Transverse colon (tissue), 4 donors: Measurements from ENCODE around the gene RALGAPA2. TPM values are rescaled to one million over a fixed set of nuclear protein-coding genes. Genes with fewer than 3 reads are reported as not detected.
A peak's percentile ranks its signal among the peaks of the same experiment; 100 is the strongest.

Experiments
- DNase-seq: peaks from one replicate; pipeline ENCODE4 v3.0.0-alpha.2; 2019
- H3K27ac ChIP-seq, 4 donors: fragments of 200-600 bp; sonication (generic); 2 replicates each; pipeline ENCODE4 v1.5.1; 2016 to 2018; ENCODE audit warnings: inconsistent platforms in 4 of 4
- H3K27me3 ChIP-seq: fragments of 200-600 bp; sonication (generic); 2 replicates; pipeline ENCODE4 v1.5.1; 2017; ENCODE audit warnings: inconsistent platforms
- H3K36me3 ChIP-seq, 4 donors: fragments of 200-600 bp; sonication (generic); 2 replicates each; pipeline ENCODE4 v1.5.1; 2017 to 2019; ENCODE audit warnings: inconsistent platforms in 4 of 4
- H3K4me1 ChIP-seq, 4 donors: fragments of 200-600 bp; sonication (generic); 2 replicates each; pipeline ENCODE4 v1.5.1; 2017 to 2020; ENCODE audit warnings: inconsistent platforms in 4 of 4
- H3K4me3 ChIP-seq, 4 donors: fragments of 200-600 bp; sonication (generic); 1 replicate in 1 of 4; 2 replicates in 3 of 4; pipeline versions ENCODE4 v1.5.1 to v1.6.1; 2017 to 2019; ENCODE audit warnings: inconsistent platforms in 4 of 4
- H3K9me3 ChIP-seq, 2 donors: fragments of 200-600 bp; sonication (generic); 2 replicates each; pipeline ENCODE4 v1.5.1; 2017 to 2019; ENCODE audit warnings: inconsistent platforms in 2 of 2
- EP300 ChIP-seq: sonication (generic); formaldehyde crosslinking; IDR thresholded peaks from one replicate; pipeline ENCODE4 v1.6.1; 2017; ENCODE audit warnings: antibody characterized with exemption, low read depth
- POLR2A ChIP-seq: fragments of 450-650 bp; IDR thresholded peaks from one replicate; pipeline ENCODE4 v1.6.1; 2016; ENCODE audit warnings: antibody characterized with exemption, mild to moderate bottlenecking, moderate library complexity
- POLR2AphosphoS5 ChIP-seq, 3 donors: sonication (generic); formaldehyde crosslinking; IDR thresholded peaks; one replicate each; pipeline ENCODE4 v1.6.1; 2016; ENCODE audit warnings: antibody characterized with exemption in 3 of 3
- WGBS, 2 donors: methylation state at CpG; one replicate each; pipeline ENCODE4 v1.1.5; 2018; ENCODE audit warnings: low coverage in 1 of 2; 5-methylcytosine and 5-hydroxymethylcytosine counted together
- in situ Hi-C, 4 donors: fragments of 200-750 bp; cut with MboI; loops; one replicate each; pipeline versions ENCODE4 v1.15.0 to v1.15.1; 2017; ENCODE audit warnings: low sequenced_read_pairs in 3 of 4, low pct_ligation_motif_present in 1 of 4, low pct_unique_long_range_greater_than_20kb in 1 of 4
- intact Hi-C: fragments of 100-400 bp; cut with DNase I; formaldehyde crosslinking; loops from one replicate; pipeline ENCODE4 v1.15.1; 2023; ENCODE audit warnings: low total_unique reads
- total RNA-seq, 4 donors: library from RNA; depleted of rRNA; stranded (reverse); fragments of >200 nt; gene quantifications; one replicate each; pipeline ENCODE4 v1.1.0, GENCODE V29; 2016
- TF ChIP-seq, protein P1 (sequence below), 5 experiments: fragments of 200-600 bp in 3 of 5; fragments of 450-650 bp in 2 of 5; sonication (generic) in 3 of 5; IDR thresholded peaks; 1 replicate in 2 of 5; 2 replicates in 3 of 5; pipeline ENCODE4 v1.5.1; 2016 to 2017; ENCODE audit warnings: antibody characterized with exemption in 5 of 5, inconsistent platforms in 3 of 5, mild to moderate bottlenecking in 2 of 5, moderate library complexity in 1 of 5

Gene RALGAPA2
- total RNA-seq, 4 donors from 2014 or later: 29.5 to 84.0 (median 66.5) TPM

DNA sequence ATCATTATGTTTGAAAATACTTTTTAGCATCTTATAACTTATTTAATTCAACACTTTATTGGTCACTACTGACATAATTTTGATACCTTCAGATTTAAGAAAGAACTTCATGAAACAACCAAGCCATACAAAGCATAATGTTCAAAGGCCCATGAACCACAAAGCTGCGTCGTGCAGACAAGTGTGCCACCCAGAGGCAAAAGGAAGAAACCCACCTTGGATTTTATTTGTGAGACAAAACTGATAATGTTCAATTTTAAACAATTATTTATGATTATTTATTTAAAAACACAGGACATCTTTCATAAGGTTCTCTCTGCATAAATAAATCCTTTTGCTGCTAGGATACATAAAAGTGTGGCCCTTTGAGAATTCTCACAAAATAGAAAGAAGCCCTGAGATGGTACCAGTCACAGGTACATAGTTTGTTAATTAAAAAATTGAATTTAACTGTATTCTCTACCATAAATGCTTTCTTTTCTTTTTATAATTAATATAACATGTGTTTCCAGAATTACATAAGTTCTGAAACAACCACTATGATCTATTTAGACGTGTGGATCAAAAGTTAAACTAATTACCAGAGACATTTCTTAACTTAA is 143.7 kb downstream of the RALGAPA2 start:
- WGBS, 2 donors: 26 to 28% methylated on average over 3 of the region's 3 CpGs
- in situ Hi-C loops: loop anchor here in 3 of 4 donors (25.0 kb wide), 2 partner anchors 206 to 481 kb away; partner anchors contain the start of gene INSM1 (in 3 of the 3)
- H3K4me1 ChIP-seq: no peaks in the 10 kb centered on the region
- no peak for TF ChIP-seq EP300
- TF ChIP-seq, protein P1, sequence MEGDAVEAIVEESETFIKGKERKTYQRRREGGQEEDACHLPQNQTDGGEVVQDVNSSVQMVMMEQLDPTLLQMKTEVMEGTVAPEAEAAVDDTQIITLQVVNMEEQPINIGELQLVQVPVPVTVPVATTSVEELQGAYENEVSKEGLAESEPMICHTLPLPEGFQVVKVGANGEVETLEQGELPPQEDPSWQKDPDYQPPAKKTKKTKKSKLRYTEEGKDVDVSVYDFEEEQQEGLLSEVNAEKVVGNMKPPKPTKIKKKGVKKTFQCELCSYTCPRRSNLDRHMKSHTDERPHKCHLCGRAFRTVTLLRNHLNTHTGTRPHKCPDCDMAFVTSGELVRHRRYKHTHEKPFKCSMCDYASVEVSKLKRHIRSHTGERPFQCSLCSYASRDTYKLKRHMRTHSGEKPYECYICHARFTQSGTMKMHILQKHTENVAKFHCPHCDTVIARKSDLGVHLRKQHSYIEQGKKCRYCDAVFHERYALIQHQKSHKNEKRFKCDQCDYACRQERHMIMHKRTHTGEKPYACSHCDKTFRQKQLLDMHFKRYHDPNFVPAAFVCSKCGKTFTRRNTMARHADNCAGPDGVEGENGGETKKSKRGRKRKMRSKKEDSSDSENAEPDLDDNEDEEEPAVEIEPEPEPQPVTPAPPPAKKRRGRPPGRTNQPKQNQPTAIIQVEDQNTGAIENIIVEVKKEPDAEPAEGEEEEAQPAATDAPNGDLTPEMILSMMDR (IDR thresholded peaks at IDR 0.05): peak; percentile 56 to 70 (median 60)
- H3K9me3 ChIP-seq: no peaks in the 10 kb centered on the region
- DNase-seq: no peak
- H3K36me3 ChIP-seq: peaks cover 0 to 19% (median 4%) of the 10 kb centered on the region in 4 donors
- no peaks in the 10 kb centered on the region for H3K27me3 ChIP-seq
- intact Hi-C loops: loop anchor here (10.0 kb wide), 1 partner anchor 204 kb away; the partner anchor contains the start of gene INSM1
- H3K4me3 ChIP-seq: no peak overlapping the region
- H3K27ac ChIP-seq: no peak overlapping the region

- H3K27me3 ChIP-seq: no peaks in the 10 kb centered on the region
- intact Hi-C loops: loop anchor here (10.0 kb wide), 1 partner anchor 203 kb away; the partner anchor contains the start of gene INSM1
- no peak overlapping the region for H3K4me3 ChIP-seq
- H3K36me3 ChIP-seq: peaks cover 0 to 19% (median 3%) of the 10 kb centered on the region in 4 donors
- no peaks in the 10 kb centered on the region for H3K9me3 ChIP-seq
- no peaks in the 10 kb centered on the region for H3K4me1 ChIP-seq
- DNase-seq: no peak
- in situ Hi-C loops: loop anchor here in 3 of 4 donors (25.0 kb wide), 2 partner anchors 205 to 480 kb away; partner anchors contain the start of gene INSM1 (in 3 of the 3)
- no peak for TF ChIP-seq POLR2AphosphoS5 (IDR thresholded peaks at IDR 0.05)
- 100% methylated on average over 4 of the region's 4 CpGs for WGBS, 2 donors
- H3K27ac ChIP-seq: no peak overlapping the region
These were observed 144.7 kb downstream of the RALGAPA2 start for GRCh38 chr20:20567712-20568111.

DNA sequence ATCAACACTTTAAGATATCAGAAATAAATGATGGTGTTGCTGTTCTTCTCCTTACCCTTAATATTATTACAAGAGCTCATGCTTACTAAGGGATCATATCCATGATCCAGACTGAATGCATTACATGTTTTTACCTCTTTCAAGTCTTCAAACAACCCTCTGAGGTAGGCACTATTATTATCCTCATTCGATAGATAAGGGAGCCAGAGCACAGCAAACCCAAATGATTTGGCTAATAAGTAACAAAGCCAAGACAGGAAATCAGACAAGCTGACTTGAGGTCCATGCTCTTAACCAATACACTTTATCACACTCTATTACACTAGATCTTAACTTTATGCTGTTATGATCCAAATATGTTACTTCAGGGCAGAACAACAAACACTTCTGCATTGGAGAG is 145.9 kb downstream of the RALGAPA2 start:
- no peak for TF ChIP-seq EP300
- TF ChIP-seq, protein P1 (IDR thresholded peaks at IDR 0.05): no peak
- no peak for TF ChIP-seq POLR2A
- TF ChIP-seq POLR2AphosphoS5 (IDR thresholded peaks at IDR 0.05): no peak
- Histone ChIP-seq H3K36me3 (peaks cover 0 to 16% (median 1%) of the 10 kb centered on the region in 4 donors), H3K4me3 (no peak overlapping the region), H3K4me1 (no peaks in the 10 kb centered on the region), H3K27me3 (no peaks in the 10 kb centered on the region), H3K9me3 (no peaks in the 10 kb centered on the region), H3K27ac (no peak overlapping the region)
- intact Hi-C loops (loop anchor here (10.0 kb wide), 1 partner anchor 202 kb away; the partner anchor contains the start of gene INSM1), in situ Hi-C loops (loop anchor here in 3 of 4 donors (25.0 kb wide), 2 partner anchors 204 to 479 kb away; partner anchors contain the start of gene INSM1 (in 3 of the 3))
- WGBS, 2 donors: 57 to 70% methylated on average over 1 of the region's 1 CpG
- no peak for DNase-seq

- Histone ChIP-seq H3K4me3 (no peak overlapping the region), H3K36me3 (peaks cover 0 to 6% (median 1%) of the 10 kb centered on the region in 4 donors), H3K27ac (no peak overlapping the region), H3K4me1 (no peaks in the 10 kb centered on the region), H3K9me3 (no peaks in the 10 kb centered on the region), H3K27me3 (no peaks in the 10 kb centered on the region)
- in situ Hi-C loops: loop anchor here in 3 of 4 donors (25.0 kb wide), 2 partner anchors 202 to 477 kb away; partner anchors contain the start of gene INSM1 (in 3 of the 3)
- intact Hi-C loops: loop anchor here (10.0 kb wide), 1 partner anchor 199 kb away; the partner anchor contains the start of gene INSM1
- DNase-seq: no peak
- TF ChIP-seq EP300 (no peak), POLR2A (no peak), POLR2AphosphoS5 (IDR thresholded peaks at IDR 0.05) (no peak)
- TF ChIP-seq, protein P1 (IDR thresholded peaks at IDR 0.05): no peak
These were observed 148.2 kb downstream of the RALGAPA2 start for GRCh38 chr20:20564279-20564678.
